HuH-7 (cell line): Measurements from ENCODE around the gene PRKAR2A.

Experiments used
- DNase-seq: peaks from one replicate; pipeline ENCODE4 v3.0.0; 2011; ENCODE audit warnings: low spot score

PRKAR2A gene

GRCh38 chr3:48847504-48848423 lies at the start of gene PRKAR2A:
TSS of gene PRKAR2A (minus strand) at chr3:48847874. CDS start at chr3:48847596, 278 bp downstream.
- DNase-seq = peak; percentile 98

- DNase-seq = peak; percentile 41
Observed at GRCh38 chr3:48896936-48897335, 49.3 kb upstream of the PRKAR2A start.

DNA sequence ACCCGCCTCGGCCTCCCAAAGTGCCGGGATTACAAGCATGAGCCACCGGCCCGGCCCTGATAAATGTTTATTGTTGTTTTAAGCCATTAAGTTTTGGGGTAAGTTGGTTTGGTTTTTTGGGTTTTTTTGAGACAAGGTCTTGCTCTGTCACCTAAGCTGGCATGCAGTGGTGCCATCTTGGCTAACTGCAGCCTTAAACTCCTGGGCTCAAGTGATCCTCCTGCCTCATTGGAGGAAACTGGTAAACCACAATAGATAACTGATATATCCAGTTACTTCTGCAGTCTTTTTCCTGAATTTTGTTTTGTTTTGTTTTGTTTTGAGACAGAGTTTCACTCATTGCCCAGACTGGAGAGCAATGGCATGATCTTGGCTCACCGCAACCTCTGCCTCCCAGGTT lies 46.8 kb upstream of the PRKAR2A start:
- no peak for DNase-seq

DNA sequence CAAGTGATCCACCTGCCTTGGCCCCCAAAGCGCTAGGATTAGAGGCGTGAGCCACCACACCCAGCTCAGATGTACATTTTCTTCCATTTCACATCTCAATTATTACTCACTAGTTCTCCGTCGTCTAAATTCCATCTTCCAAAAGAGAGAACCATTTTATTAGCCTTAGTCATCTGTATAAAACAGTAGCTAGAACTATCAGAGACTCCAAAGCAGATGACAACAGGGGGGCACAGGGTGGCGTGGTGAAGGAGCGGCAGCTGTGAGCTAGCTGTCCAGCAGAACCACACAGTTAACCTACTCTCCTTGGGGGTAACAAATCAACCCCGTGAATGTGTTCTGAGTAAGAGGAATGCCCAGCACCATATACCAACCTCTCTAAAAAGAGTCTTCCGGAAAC lies 43.9 kb upstream of the PRKAR2A start:
- DNase-seq = no peak

GRCh38 chr3:48885753-48886152 lies 38.1 kb upstream of the PRKAR2A start:
- no peak for DNase-seq

DNA sequence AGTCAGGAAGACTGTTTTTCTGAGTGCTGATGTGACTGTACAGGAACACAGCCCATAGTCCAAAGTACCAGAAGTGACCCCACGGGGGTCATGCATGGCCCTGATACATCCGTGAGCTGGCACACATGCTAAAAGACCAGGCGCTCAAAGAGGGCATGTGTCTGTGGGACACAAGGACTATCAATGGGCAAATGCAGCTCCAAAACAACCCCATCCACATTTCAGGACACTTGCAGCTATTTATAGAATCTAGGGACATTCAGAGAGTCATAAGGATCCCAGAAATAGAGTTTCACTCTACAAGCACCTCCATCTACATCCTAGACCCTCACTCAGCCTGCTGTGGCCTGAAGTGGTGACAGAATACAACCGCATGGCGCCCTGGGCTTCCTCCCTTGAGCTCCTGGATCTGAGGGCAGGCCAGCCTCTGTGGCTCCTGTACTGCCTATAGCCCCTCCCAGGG lies 34.0 kb upstream of the PRKAR2A start:
- no peak for DNase-seq

DNA sequence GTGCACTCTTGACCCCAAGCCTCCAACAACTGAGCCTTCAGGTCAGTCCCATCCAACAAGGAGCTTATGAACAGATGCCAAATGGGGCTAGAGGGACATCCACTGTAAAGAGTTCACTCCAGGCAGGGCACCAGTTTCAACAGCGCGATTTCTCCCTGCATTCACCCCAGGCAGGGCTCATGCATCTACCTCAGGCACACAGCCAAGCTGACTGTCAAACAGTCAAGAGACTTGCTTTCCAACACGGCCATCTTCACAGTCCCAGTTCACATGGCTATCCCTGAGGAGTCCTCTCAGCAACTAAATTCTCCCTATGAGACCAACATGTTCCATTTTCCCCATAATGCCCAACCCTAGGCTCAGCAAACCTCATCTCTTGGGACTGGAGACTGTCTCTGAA lies 33.3 kb upstream of the PRKAR2A start:
- no peak for DNase-seq

GRCh38 chr3:48879994-48880377 lies 32.3 kb upstream of the PRKAR2A start:
- DNase-seq = no peak

- DNase-seq = no peak
Observed at GRCh38 chr3:48879307-48879993, 31.8 kb upstream of the PRKAR2A start.

GRCh38 chr3:48877671-48878070 lies 30.0 kb upstream of the PRKAR2A start:
- no peak for DNase-seq

DNA sequence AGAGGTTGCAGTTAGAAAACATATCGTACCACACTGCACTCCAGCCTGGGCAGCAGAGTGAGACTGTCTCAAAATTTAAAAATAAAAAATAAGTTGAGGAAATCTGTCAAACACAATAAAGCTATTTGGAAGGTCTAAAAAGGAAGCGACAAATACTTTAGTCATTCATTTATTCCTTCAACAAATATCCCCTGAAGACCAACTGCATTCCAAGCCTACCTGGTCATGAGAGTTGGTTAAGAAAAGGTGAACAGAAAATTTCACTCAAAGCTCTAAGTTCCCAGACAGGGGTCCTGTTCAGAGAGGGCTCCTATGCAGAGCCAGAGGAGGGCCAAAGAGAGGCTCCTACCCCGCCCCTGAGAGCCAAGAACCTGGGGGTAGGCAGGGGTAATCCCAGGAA lies 15.4 kb upstream of the PRKAR2A start:
- no peak for DNase-seq

GRCh38 chr3:48859206-48859605 lies 11.5 kb upstream of the PRKAR2A start:
- DNase-seq = no peak

DNA sequence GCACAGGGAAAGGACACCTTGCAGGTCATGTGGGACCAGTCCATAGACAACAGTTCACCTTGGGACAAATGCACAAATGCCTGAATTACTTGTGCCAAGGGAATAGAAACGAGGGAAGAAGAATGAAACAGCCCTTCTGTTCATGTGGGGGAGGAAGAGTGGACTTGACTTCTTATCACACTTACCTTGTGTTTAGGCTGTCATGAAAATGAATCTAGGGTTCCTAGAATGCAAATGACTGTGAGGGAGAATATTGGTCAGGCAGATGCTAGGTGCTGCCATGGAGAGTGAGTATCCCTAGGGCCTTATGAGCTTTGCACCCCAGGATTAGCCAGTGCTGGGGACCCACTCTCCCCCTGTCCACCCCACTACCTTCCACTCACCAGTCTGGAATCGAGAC lies 11.0 kb upstream of the PRKAR2A start:
- DNase-seq = no peak

- no peak for DNase-seq
Observed at GRCh38 chr3:48857641-48858040, 10.0 kb upstream of the PRKAR2A start.

DNA sequence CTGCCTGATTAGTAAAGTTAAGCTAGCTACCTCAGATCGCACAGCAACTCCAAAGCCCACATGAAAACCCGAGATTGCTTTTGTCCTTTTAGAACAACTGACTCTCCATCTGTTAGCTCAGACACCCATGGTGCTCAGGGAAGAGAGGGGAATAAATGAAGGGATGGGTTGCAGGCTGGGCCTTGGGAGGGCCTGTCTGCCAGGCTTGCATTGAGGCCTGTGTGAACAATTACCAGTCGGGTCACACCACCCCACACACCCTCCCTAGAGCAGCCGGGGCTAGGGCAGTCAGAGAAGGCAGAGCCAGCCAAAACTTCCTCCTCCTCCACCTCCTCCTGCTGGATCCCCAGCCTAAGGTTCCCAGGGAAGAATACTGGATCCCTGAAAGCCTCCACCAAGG lies 8.8 kb upstream of the PRKAR2A start:
- DNase-seq = no peak

- no peak for DNase-seq
Observed at GRCh38 chr3:48855681-48856447, 8.2 kb upstream of the PRKAR2A start.

DNA sequence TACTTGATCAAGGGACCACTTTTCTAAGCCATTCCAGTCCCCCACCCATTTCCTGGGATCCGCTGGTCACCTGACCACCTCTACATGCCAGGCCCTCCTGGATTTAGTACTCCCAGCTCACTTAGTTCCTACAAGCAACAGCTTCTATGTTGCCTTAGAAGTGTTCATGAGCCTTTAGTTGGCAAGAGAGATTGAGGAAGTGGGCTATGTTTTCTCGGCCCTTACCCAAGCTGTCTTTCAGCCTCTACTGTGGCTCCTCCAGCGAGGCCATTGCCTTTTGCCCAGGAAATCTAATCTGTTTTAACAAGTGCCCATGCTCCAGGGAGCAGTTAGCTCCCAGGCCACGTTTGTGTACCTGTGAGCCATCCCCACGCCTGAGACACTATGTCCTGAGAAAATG lies 4.5 kb upstream of the PRKAR2A start:
- DNase-seq = no peak

- no peak for DNase-seq
Observed at GRCh38 chr3:48851407-48851806, 3.7 kb upstream of the PRKAR2A start.

- DNase-seq = no peak
Observed at GRCh38 chr3:48848816-48849515, 1.3 kb upstream of the PRKAR2A start.

- DNase-seq = peak; percentile 71
Observed at GRCh38 chr3:48847053-48847503, 596 bp downstream of the PRKAR2A start.

DNA sequence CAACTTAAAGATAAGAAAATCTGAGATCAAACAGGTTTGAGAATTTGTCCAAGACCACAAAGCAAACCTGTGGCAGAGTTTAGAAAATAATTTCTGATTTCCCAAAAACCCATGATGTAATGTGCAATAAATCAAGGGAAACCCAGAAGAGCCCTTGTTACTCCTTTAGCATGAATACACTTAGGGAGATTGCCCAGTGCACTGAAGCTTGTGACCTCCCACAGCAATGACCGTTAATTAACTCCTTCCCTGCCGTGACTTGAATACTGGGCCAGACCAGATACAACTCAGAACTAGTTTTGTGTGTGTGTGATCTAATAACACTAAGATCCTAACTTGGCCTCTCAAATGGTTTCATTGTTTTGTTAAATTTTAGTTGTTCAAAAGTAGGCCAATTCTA lies 2.5 kb downstream of the PRKAR2A start:
- peak; percentile 36 for DNase-seq

DNA sequence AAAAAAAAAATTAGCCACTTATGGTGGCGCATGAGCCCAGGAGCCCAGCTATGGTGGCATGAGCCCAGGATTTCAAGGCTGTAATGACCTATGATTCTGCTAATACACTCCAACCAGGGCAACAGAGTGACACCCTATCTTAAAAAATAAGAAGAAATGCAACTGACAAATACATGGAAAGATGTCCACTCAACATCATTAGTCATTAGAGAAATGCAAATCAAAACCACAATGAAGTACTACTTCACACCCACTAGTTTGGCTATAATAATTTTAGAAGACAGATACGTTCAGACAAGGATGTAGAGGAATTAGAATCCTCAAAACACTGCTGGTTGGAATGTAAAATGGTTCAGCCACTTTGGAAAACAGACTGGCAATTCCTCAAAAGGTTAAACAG lies 10.5 kb downstream of the PRKAR2A start:
- no peak for DNase-seq
